ENCODE data around the gene BCAR3. TPM values are rescaled to one million over a fixed set of nuclear protein-coding genes. Genes with fewer than 3 reads are reported as not detected.

Gene BCAR3
- total RNA-seq, 4 donors from 2014 or later: 17.1 to 25.0 (median 22.9) TPM

DNA sequence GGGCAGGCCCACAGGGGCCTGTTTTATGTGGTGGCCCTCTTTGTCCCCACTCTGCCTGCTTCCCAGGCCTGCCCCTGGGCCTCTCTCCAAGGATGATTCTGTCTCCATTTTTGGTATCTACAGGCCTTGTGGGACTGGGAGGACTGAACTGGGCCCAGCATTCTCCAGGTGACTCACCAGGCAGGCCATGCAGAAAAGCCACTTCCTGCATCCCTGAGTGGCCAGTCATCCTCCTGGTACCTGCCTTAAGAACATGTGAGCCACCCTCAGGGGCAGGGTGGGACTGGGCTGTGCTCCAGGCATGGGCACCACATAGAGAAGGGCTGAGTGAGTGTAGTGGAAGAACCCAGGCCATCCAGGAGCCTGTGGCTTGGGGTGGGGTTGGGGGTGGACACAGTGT, 20.0 kb upstream of the BCAR3 start:
- peak overlapping the region in 3 of 4 donors; percentile 76 to 93 (median 80) for H3K27ac ChIP-seq
- peak; percentile 61 to 75 for ATAC-seq

DNA sequence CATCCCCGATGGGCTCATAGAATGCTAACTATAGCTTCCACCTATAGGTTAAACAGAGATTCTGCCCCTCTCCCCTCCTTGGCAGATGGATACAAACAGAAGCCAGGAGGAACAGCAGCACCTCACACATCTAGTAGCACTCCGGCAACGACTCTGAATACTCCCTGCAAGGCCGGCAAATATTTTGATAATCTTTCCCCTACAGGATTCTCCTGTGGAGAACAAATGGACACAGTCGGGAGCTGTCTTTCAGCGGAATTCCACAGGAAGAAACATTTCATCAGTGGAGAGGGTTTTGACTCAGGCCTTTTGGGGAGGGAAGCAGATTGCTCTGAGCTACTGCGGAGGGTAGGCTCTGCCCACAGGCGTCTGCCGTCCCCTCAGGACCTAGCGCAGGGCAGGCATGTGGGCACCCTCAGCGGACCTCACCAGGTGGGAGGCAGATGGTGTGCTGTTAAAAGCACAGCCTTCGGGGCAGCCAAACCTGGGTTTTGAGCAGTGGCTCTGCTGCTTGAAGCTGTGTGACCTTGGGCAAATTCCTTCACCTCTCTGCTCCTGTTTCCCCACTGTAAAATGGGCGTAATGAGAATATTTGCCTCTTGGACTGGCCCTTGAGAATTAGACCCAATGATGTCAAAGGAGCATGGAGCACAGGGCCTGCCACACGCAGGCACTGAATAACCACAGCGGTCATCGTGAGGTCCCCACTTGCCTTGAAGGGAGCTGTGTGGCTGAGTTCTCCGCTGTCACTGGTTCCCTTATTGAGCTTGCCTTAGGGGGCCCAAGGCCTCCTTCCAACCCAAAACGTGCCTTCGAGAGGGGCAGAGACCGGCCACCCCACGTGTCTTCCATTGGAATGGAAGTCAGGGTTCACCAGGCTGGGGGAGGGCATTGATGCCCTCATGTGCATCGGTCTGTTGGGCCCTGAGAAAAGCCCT, 19.2 kb upstream of the BCAR3 start:
- peak overlapping the region in 2 of 4 donors; percentile 80 to 93 for H3K27ac ChIP-seq
- no peak for DNase-seq
- H3K9me3 ChIP-seq: no peaks in the 10 kb centered on the region
- TF ChIP-seq CTCF (IDR thresholded peaks at IDR 0.05 in 4 of 5, conservative IDR thresholded peaks at IDR 0.05 in 1 of 5): no peak
- TF ChIP-seq POLR2A (IDR thresholded peaks at IDR 0.05): no peak
- in situ Hi-C loops (cut with MboI; ENCODE audit: low sequenced_read_pairs in 4 of 4) (no loop called here), intact Hi-C loops (cut with DNase I; ENCODE audit: low total_unique reads) (no loop called here)
- H3K4me1 ChIP-seq: peaks cover 24 to 37% of the 10 kb centered on the region in 2 donors
- H3K36me3 ChIP-seq: no peaks in the 10 kb centered on the region
- H3K4me3 ChIP-seq: no peak overlapping the region
- no peaks in the 10 kb centered on the region for H3K27me3 ChIP-seq
- ATAC-seq: no peak

More for the DNA sequence above, 20.0 kb upstream of the BCAR3 start:
- peak; percentile 72 to 80 for DNase-seq
- no peaks in the 10 kb centered on the region for H3K27me3 ChIP-seq
- H3K4me3 ChIP-seq: no peak overlapping the region
- no peaks in the 10 kb centered on the region for H3K9me3 ChIP-seq
- intact Hi-C loops (cut with DNase I; ENCODE audit: low total_unique reads): no loop called here
- in situ Hi-C loops (cut with MboI; ENCODE audit: low sequenced_read_pairs in 4 of 4): no loop called here
- TF ChIP-seq CTCF (IDR thresholded peaks at IDR 0.05 in 4 of 5, conservative IDR thresholded peaks at IDR 0.05 in 1 of 5) (no peak), POLR2A (IDR thresholded peaks at IDR 0.05) (no peak)
- H3K4me1 ChIP-seq: peaks cover 24 to 37% of the 10 kb centered on the region in 2 donors
- no peaks in the 10 kb centered on the region for H3K36me3 ChIP-seq

DNA sequence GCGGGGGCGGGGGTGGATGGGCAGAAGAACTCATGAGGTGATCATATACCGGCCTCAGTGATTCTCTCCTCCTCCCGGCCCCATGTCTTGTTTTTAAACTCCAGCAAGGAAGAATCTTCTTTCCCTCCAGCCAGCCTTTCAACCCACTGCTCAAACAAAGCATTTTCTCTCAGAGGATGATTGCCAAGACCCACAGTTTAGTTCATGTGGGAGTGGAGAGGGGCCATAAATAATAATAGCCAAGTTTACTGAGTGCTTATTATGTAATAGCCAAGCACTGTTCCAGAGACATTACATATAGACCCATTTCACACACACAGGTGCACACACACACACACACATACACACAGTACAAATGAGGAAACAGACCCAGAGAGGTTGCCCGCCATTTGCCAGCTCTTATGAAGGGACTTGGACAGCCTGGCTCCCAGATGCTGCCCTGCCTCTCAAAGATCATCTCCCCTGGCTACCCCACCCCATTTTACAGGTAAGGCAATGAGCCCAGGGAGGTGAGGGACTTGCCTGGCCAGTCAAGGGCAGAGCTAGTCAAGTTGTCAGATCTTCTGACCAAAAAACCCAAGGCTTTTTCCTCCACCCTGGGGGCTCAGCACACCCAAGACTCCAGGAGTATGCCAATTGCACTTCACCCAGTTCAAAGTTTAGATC, 18.0 kb upstream of the BCAR3 start:
- in situ Hi-C loops (cut with MboI; ENCODE audit: low sequenced_read_pairs in 4 of 4): no loop called here

DNA sequence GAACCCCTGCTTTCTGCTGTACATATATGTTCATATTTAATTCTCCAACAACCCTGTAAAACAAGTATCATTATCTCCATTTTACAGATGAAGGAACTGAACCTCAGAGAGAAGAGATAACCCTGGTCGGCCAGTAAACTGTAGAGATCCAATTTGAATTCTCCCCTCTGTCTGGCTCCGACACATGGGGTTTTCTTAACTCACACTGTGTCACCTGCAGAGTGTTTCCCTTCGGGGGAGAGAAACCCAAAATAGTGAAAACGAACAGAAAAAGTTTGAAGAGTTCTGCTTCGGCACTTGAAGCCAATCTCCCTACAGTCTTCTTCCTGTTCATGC, 17.4 kb upstream of the BCAR3 start:
- ATAC-seq (no peak), DNase-seq (no peak)
- TF ChIP-seq POLR2A (IDR thresholded peaks at IDR 0.05): no peak
- no peak for TF ChIP-seq CTCF (IDR thresholded peaks at IDR 0.05 in 4 of 5, conservative IDR thresholded peaks at IDR 0.05 in 1 of 5)
- Histone ChIP-seq H3K9me3 (no peaks in the 10 kb centered on the region), H3K27me3 (no peaks in the 10 kb centered on the region), H3K4me3 (no peak overlapping the region), H3K36me3 (no peaks in the 10 kb centered on the region), H3K27ac (no peak overlapping the region), H3K4me1 (peaks cover 24 to 32% of the 10 kb centered on the region in 2 donors)
- intact Hi-C loops (cut with DNase I; ENCODE audit: low total_unique reads) (no loop called here), in situ Hi-C loops (cut with MboI; ENCODE audit: low sequenced_read_pairs in 4 of 4) (no loop called here)

More for the DNA sequence above, 18.0 kb upstream of the BCAR3 start:
- DNase-seq: no peak
- no peaks in the 10 kb centered on the region for H3K9me3 ChIP-seq
- no peak overlapping the region for H3K4me3 ChIP-seq
- TF ChIP-seq CTCF (IDR thresholded peaks at IDR 0.05 in 4 of 5, conservative IDR thresholded peaks at IDR 0.05 in 1 of 5) (no peak), POLR2A (IDR thresholded peaks at IDR 0.05) (no peak)
- ATAC-seq: no peak
- no peaks in the 10 kb centered on the region for H3K27me3 ChIP-seq
- peaks cover 24 to 37% of the 10 kb centered on the region in 2 donors for H3K4me1 ChIP-seq
- no peaks in the 10 kb centered on the region for H3K36me3 ChIP-seq
- intact Hi-C loops (cut with DNase I; ENCODE audit: low total_unique reads): no loop called here
- no peak overlapping the region for H3K27ac ChIP-seq

Measured in gastrocnemius medialis (tissue), 4 donors.